ENCODE results near the gene SKIL. TPM values are rescaled to one million over a fixed set of nuclear protein-coding genes. Genes with fewer than 3 reads are reported as not detected.
"Not testable (repeated sequence)": the region's sequence is repeated elsewhere in the genome, so short reads cannot be mapped to it uniquely, and the experiment has no call there.

SKIL gene
- 51.3 and 56.8 TPM in 2 replicates for total RNA-seq (2014; rRNA removed; shearing (Covaris generic))

GRCh38 chr3:170357176-170358041, at the start of gene SKIL:
Gene SKIL (plus strand): TSS chr3:170357715. CDS start chr3:170360332, 2,617 bp downstream.
- peak; percentile 88 for DNase-seq (ENCODE audit: low spot score)

- DNase-seq (ENCODE audit: low spot score): no peak
These were observed 48.5 kb upstream of the SKIL start for GRCh38 chr3:170309046-170309445.

- no peak for DNase-seq (ENCODE audit: low spot score)
These were observed 39.6 kb upstream of the SKIL start for GRCh38 chr3:170317954-170318353.

GRCh38 chr3:170320461-170321121, 36.9 kb upstream of the SKIL start:
- no peak for DNase-seq (ENCODE audit: low spot score)

GRCh38 chr3:170321321-170322034, 36.0 kb upstream of the SKIL start:
- DNase-seq (ENCODE audit: low spot score): peak; percentile 26

GRCh38 chr3:170322566-170323269, 34.8 kb upstream of the SKIL start:
- peak; percentile 42 for DNase-seq (ENCODE audit: low spot score)

- DNase-seq (ENCODE audit: low spot score): peak; percentile 28
These were observed 34.2 kb upstream of the SKIL start for GRCh38 chr3:170323331-170323730.

GRCh38 chr3:170324962-170325361, 32.6 kb upstream of the SKIL start:
- no peak for DNase-seq (ENCODE audit: low spot score)

GRCh38 chr3:170327040-170327808, 30.3 kb upstream of the SKIL start:
- no peak for DNase-seq (ENCODE audit: low spot score)

GRCh38 chr3:170327868-170328548, 29.5 kb upstream of the SKIL start:
- DNase-seq (ENCODE audit: low spot score): not testable (repeated sequence)

GRCh38 chr3:170330366-170330765, 27.1 kb upstream of the SKIL start:
- DNase-seq (ENCODE audit: low spot score): peak; percentile 76

GRCh38 chr3:170331143-170331542, 26.4 kb upstream of the SKIL start:
- no peak for DNase-seq (ENCODE audit: low spot score)

- DNase-seq (ENCODE audit: low spot score): no peak
These were observed 20.1 kb upstream of the SKIL start for GRCh38 chr3:170337420-170337819.

- DNase-seq (ENCODE audit: low spot score): no peak
These were observed 18.7 kb upstream of the SKIL start for GRCh38 chr3:170338690-170339340.

GRCh38 chr3:170342273-170342672, 15.2 kb upstream of the SKIL start:
- DNase-seq (ENCODE audit: low spot score): not testable (repeated sequence)

- peak; percentile 47 for DNase-seq (ENCODE audit: low spot score)
These were observed 13.7 kb upstream of the SKIL start for GRCh38 chr3:170343859-170344258.

- DNase-seq (ENCODE audit: low spot score): no peak
These were observed 12.5 kb upstream of the SKIL start for GRCh38 chr3:170344971-170345370.

GRCh38 chr3:170346481-170347392, 10.8 kb upstream of the SKIL start:
- DNase-seq (ENCODE audit: low spot score): no peak

Measured in A172 (cell line).